GM19328 (cell line): Measurements from ENCODE around the gene SPRYD3.
"Not testable (repeated sequence)": the region's sequence is repeated elsewhere in the genome, so short reads cannot be mapped to it uniquely, and the experiment has no call there.

Experiments
- ATAC-seq: cut with Tn5 transposase; IDR thresholded peaks from one replicate; pipeline ENCODE4 v1.9.1; 2021; ENCODE audit warnings: mild to moderate bottlenecking, moderate library complexity; ENCODE audit not compliant: unreplicated experiment

The SPRYD3 gene

GRCh38 chr12:53051881-53052412, 27.2 kb downstream of the SPRYD3 start:
- ATAC-seq: no peak

GRCh38 chr12:53051058-53051880, 27.9 kb downstream of the SPRYD3 start:
- ATAC-seq: no peak

- ATAC-seq: no peak
These were observed 28.6 kb downstream of the SPRYD3 start for GRCh38 chr12:53050426-53051057.

GRCh38 chr12:53049571-53050318, 29.4 kb downstream of the SPRYD3 start, which contains the start of gene TNS2:
TNS2 (plus strand) TSS chr12:53050065; CDS start chr12:53050186, 121 bp downstream.
- ATAC-seq: no peak

- no peak for ATAC-seq
These were observed 30.3 kb downstream of the SPRYD3 start for GRCh38 chr12:53048780-53049401.

- no peak for ATAC-seq
These were observed 31.0 kb downstream of the SPRYD3 start for GRCh38 chr12:53048033-53048779.

GRCh38 chr12:53047221-53048032, 31.8 kb downstream of the SPRYD3 start:
- peak; percentile 58 for ATAC-seq

- ATAC-seq: peak; percentile 6
These were observed 32.5 kb downstream of the SPRYD3 start for GRCh38 chr12:53046655-53047220.

GRCh38 chr12:53045696-53046045, 33.5 kb downstream of the SPRYD3 start:
- ATAC-seq: no peak

- no peak for ATAC-seq
These were observed 34.1 kb downstream of the SPRYD3 start for GRCh38 chr12:53044896-53045695.

- no peak for ATAC-seq
These were observed 35.1 kb downstream of the SPRYD3 start for GRCh38 chr12:53044052-53044581.

- no peak for ATAC-seq
These were observed 36.4 kb downstream of the SPRYD3 start for GRCh38 chr12:53042607-53043454.

- ATAC-seq: no peak
These were observed 39.3 kb downstream of the SPRYD3 start for GRCh38 chr12:53039851-53040250.

- ATAC-seq: no peak
These were observed 42.4 kb downstream of the SPRYD3 start for GRCh38 chr12:53036802-53037201.

- no peak for ATAC-seq
These were observed 44.7 kb downstream of the SPRYD3 start for GRCh38 chr12:53034459-53034858.

- ATAC-seq: not testable (repeated sequence)
These were observed 45.4 kb downstream of the SPRYD3 start for GRCh38 chr12:53033832-53034231.

GRCh38 chr12:53031616-53032015, 47.6 kb downstream of the SPRYD3 start:
- no peak for ATAC-seq
